ENCODE results near the gene ZNF580. TPM values are rescaled to one million over a fixed set of nuclear protein-coding genes. Genes with fewer than 3 reads are reported as not detected.

Gene ZNF580
- total and polyA plus RNA-seq, 7 experiments from 2014 or later, result 14.6 to 109 (median 48.0) TPM

GRCh38 chr19:55684946-55685681 lies 44.3 kb downstream of the ZNF580 start:
- Mint-ChIP-seq H3K27ac (peak overlapping the region in 1 of 9 donors; percentile 59), H3K36me3 (peaks cover 0 to 13% (median 3%) of the 10 kb centered on the region in 5 donors)
- H3K36me3 ChIP-seq (ENCODE audit: control insufficient read depth in 2 of 3, insufficient read depth in 3 of 3, low read length in 3 of 3), result peaks cover 0 to 93% (median 11%) of the 10 kb centered on the region in 3 experiments

GRCh38 chr19:55685776-55686175 lies 45.0 kb downstream of the ZNF580 start:
- Histone ChIP-seq H3K27me3 (ENCODE audit: control insufficient read depth in 2 of 2, insufficient read depth in 2 of 2, low read length in 2 of 2) (no peaks in the 10 kb centered on the region), H3K4me1 (ENCODE audit: control insufficient read depth in 2 of 2, insufficient read depth in 2 of 2, low read length in 2 of 2) (no peaks in the 10 kb centered on the region), H3K4me3 (ENCODE audit: low read length) (no peak overlapping the region), H3K27ac (ENCODE audit: low read depth, low read length) (no peak overlapping the region), H3K36me3 (ENCODE audit: control insufficient read depth in 2 of 3, insufficient read depth in 3 of 3, low read length in 3 of 3) (peaks cover 0 to 93% (median 16%) of the 10 kb centered on the region in 3 experiments), H3K9me3 (ENCODE audit: control insufficient read depth in 2 of 3, low read length in 3 of 3) (no peaks in the 10 kb centered on the region)
- ChIA-PET POLR2A (no interaction called here), CTCF (no interaction called here)
- Mint-ChIP-seq H3K36me3 (peaks cover 0 to 13% (median 3%) of the 10 kb centered on the region in 5 donors), H3K4me3 (no peak overlapping the region), H3K27me3 (no peaks in the 10 kb centered on the region), H3K9me3 (no peaks in the 10 kb centered on the region), H3K27ac (no peak overlapping the region), H3K4me1 (peaks cover 0 to 21% (median 11%) of the 10 kb centered on the region in 7 donors)
- DNase-seq (no peak), ATAC-seq (no peak)
- intact Hi-C loops (cut with micrococcal nuclease), result no loop called here

More at GRCh38 chr19:55684946-55685681, 44.3 kb downstream of the ZNF580 start:
- Histone ChIP-seq H3K4me1 (ENCODE audit: control insufficient read depth in 2 of 2, insufficient read depth in 2 of 2, low read length in 2 of 2) (no peaks in the 10 kb centered on the region), H3K27ac (ENCODE audit: low read depth, low read length) (no peak overlapping the region), H3K27me3 (ENCODE audit: control insufficient read depth in 2 of 2, insufficient read depth in 2 of 2, low read length in 2 of 2) (no peaks in the 10 kb centered on the region), H3K4me3 (ENCODE audit: low read length) (no peak overlapping the region), H3K9me3 (ENCODE audit: control insufficient read depth in 2 of 3, low read length in 3 of 3) (no peaks in the 10 kb centered on the region)
- Mint-ChIP-seq H3K4me1 (peaks cover 0 to 28% (median 17%) of the 10 kb centered on the region in 7 donors), H3K9me3 (no peaks in the 10 kb centered on the region), H3K4me3 (no peak overlapping the region), H3K27me3 (no peaks in the 10 kb centered on the region)
- POLR2A ChIA-PET, result no interaction called here
- ATAC-seq, result no peak
- CTCF ChIA-PET, result no interaction called here
- DNase-seq, result no peak
- intact Hi-C loops (cut with micrococcal nuclease), result no loop called here

DNA sequence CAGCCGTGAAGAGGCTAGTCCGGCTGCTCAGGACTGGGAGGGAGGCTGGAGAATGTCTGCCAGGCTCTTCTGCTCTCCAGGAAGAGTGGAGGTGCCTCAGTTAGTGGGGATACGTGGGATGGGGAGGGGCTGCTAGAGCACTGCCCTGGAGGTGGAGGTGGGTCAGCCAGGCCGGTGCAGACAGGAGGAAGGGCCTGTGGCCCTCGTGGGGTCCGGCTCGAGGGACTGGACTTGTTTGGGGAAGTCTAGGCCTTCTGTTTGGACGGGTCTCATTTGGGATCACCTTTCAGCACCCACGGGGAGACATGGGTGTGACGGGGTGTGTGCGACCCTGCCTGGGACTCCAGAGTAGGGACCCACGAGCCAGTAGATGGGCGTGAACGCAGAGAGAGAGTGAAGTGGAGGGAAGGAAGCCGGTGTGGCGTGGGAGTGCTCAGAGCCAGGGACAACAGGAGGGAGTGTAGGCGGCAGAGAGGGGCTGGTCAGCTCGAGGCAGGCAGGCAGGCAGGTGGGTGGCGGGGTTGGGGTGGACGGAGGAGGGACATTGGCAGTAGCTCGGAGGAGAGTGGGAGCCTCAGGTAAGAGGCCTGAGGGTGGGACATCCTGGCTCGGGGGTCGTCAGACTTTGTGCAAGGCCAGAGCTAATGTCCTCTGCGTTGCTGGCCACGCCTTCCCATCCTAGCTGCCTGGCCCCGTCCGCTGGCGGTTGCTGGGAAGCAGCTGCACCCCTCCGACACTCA lies 45.7 kb downstream of the ZNF580 start:
- Mint-ChIP-seq H3K4me3 (no peak overlapping the region), H3K9me3 (no peaks in the 10 kb centered on the region), H3K27me3 (no peaks in the 10 kb centered on the region), H3K4me1 (peaks cover 0 to 21% (median 9%) of the 10 kb centered on the region in 7 donors), H3K27ac (peak overlapping the region in 1 of 9 donors; percentile 22), H3K36me3 (peaks cover 0 to 13% (median 2%) of the 10 kb centered on the region in 5 donors)
- Histone ChIP-seq H3K4me3 (ENCODE audit: low read length) (no peak overlapping the region), H3K27ac (ENCODE audit: low read depth, low read length) (no peak overlapping the region), H3K4me1 (ENCODE audit: control insufficient read depth in 2 of 2, insufficient read depth in 2 of 2, low read length in 2 of 2) (no peaks in the 10 kb centered on the region), H3K36me3 (ENCODE audit: control insufficient read depth in 2 of 3, insufficient read depth in 3 of 3, low read length in 3 of 3) (peaks cover 0 to 93% (median 19%) of the 10 kb centered on the region in 3 experiments), H3K9me3 (ENCODE audit: control insufficient read depth in 2 of 3, low read length in 3 of 3) (no peaks in the 10 kb centered on the region), H3K27me3 (ENCODE audit: control insufficient read depth in 2 of 2, insufficient read depth in 2 of 2, low read length in 2 of 2) (no peaks in the 10 kb centered on the region)
- POLR2A ChIA-PET, result no interaction called here
- intact Hi-C loops (cut with micrococcal nuclease), result no loop called here
- ATAC-seq, result no peak
- CTCF ChIA-PET, result no interaction called here
- DNase-seq, result no peak

DNA sequence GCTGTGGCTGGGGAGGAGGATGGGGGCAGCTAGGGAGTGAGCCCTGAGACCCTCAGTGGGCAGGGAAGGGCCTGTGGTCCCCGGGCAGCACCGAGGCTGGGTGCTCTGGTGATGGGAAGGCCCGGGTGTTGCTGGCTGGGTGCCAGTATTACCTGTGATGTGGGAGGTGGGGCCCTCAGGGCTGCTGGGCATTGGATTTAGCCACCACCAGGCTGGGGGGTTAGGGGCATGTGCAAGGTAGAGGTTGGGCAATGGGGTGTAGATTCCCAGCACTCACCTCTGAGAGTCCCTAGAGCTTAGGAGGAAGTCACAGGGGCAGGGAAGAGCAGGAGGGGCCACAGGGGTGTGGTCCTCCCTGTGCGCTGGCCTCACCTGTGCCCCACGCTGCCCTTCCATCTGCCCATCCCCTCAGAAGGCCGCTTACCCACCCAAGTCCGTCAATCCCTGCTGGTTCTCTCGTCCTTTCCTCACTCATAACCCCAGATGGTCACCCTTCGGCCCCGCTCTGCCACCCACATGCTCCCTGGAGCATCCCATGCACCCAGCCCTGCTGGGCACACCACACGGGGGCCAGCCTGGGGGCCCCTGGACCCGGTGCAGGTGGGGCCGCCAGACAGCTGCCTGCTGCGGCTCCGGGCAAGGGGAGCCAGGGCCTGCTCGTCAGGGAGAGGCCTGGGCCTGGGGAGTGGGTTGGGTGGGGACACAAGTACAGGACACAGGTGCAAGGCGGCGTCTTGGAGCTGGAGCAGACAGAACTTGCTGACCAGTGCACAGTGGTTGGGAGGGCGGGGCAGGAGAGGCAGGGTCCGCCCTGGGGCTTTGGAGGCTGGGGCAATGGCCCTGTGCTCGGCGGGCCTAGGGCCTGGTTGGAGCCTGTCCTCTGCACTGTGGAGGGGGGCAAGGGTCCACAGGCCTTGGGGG lies 46.7 kb downstream of the ZNF580 start:
- POLR2A ChIA-PET, result no interaction called here
- DNase-seq (no peak), ATAC-seq (no peak)
- Histone ChIP-seq H3K4me3 (ENCODE audit: low read length) (no peak overlapping the region), H3K4me1 (ENCODE audit: control insufficient read depth in 2 of 2, insufficient read depth in 2 of 2, low read length in 2 of 2) (no peaks in the 10 kb centered on the region), H3K27ac (ENCODE audit: low read depth, low read length) (no peak overlapping the region), H3K27me3 (ENCODE audit: control insufficient read depth in 2 of 2, insufficient read depth in 2 of 2, low read length in 2 of 2) (no peaks in the 10 kb centered on the region), H3K9me3 (ENCODE audit: control insufficient read depth in 2 of 3, low read length in 3 of 3) (no peaks in the 10 kb centered on the region), H3K36me3 (ENCODE audit: control insufficient read depth in 2 of 3, insufficient read depth in 3 of 3, low read length in 3 of 3) (peaks cover 0 to 95% (median 19%) of the 10 kb centered on the region in 3 experiments)
- Mint-ChIP-seq H3K36me3 (peaks cover 0 to 13% (median 2%) of the 10 kb centered on the region in 5 donors), H3K4me3 (no peak overlapping the region), H3K9me3 (no peaks in the 10 kb centered on the region), H3K27me3 (no peaks in the 10 kb centered on the region), H3K27ac (peak overlapping the region in 3 of 9 donors; percentile 8 to 30 (median 19)), H3K4me1 (peaks cover 0 to 18% (median 9%) of the 10 kb centered on the region in 7 donors)
- intact Hi-C loops (cut with micrococcal nuclease), result no loop called here
- CTCF ChIA-PET, result no interaction called here

DNA sequence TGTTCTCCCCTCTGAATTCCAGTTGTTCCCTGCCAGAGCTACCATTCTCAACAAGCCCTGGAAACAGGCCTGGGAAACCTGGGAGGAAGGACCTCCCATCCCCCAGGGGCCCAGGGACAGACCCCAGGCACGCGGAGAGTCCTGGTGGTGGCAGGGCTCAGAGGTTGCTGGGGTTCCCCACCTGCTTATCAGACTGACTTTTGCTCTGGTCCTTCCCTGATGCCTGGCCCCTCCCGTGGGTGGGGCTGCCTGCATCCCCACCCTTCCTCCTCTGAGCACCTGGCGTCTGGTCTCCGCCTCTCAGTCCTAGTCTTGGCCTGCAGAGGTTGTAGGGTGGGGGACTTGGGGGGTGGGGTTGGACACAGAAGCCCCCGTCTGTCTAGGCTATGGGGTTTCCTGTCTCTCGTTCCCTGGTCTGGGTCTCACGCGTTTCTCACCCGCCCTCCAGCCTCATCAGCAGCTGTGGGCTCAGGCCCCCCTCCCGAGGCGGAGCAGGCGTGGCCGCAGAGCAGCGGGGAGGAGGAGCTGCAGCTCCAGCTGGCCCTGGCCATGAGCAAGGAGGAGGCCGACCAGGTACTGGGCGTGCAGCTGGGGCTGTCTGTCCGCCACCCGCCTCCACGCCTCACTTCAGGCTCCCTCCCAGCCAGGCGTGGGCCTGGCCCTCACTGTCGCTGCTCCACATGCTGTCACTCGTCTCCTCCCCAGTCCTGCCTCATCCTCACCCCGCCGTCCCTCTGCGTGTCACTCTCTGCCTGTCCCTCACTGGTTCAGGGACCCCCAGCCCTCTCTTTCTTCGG lies 47.8 kb downstream of the ZNF580 start:
- intact Hi-C loops (cut with micrococcal nuclease), result no loop called here
- POLR2A ChIA-PET, result no interaction called here
- H3K36me3 Mint-ChIP-seq, result peaks cover 0 to 17% (median 2%) of the 10 kb centered on the region in 5 donors
- Histone ChIP-seq H3K9me3 (ENCODE audit: control insufficient read depth in 2 of 3, low read length in 3 of 3) (no peaks in the 10 kb centered on the region), H3K36me3 (ENCODE audit: control insufficient read depth in 2 of 3, insufficient read depth in 3 of 3, low read length in 3 of 3) (peaks cover 0 to 100% (median 19%) of the 10 kb centered on the region in 3 experiments), H3K4me3 (ENCODE audit: low read length) (no peak overlapping the region), H3K4me1 (ENCODE audit: control insufficient read depth in 2 of 2, insufficient read depth in 2 of 2, low read length in 2 of 2) (no peaks in the 10 kb centered on the region), H3K27me3 (ENCODE audit: control insufficient read depth in 2 of 2, insufficient read depth in 2 of 2, low read length in 2 of 2) (no peaks in the 10 kb centered on the region), H3K27ac (ENCODE audit: low read depth, low read length) (no peak overlapping the region)
- no peak for DNase-seq
- no peaks in the 10 kb centered on the region for H3K27me3 Mint-ChIP-seq
- peaks cover 0 to 18% (median 8%) of the 10 kb centered on the region in 7 donors for H3K4me1 Mint-ChIP-seq
- ATAC-seq, result no peak
- H3K27ac Mint-ChIP-seq, result peak overlapping the region in 1 of 9 donors; percentile 59
- H3K9me3 Mint-ChIP-seq, result no peaks in the 10 kb centered on the region
- CTCF ChIA-PET, result no interaction called here
- no peak overlapping the region for H3K4me3 Mint-ChIP-seq

All from naive thymus-derived CD4-positive, alpha-beta T cell (primary cell).